Effector memory CD4-positive, alpha-beta T cell (primary cell): Measurements from ENCODE around the gene PLA2G4E.

Experiments
- DNase-seq, 3 donors: peaks; one replicate each; pipeline ENCODE4 v3.0.0-alpha.2; 2020
- H3K27ac ChIP-seq: 2 replicates; pipeline ENCODE4 v1.7.0; 2013; ENCODE audit warnings: mild to moderate bottlenecking, low read length, moderate library complexity; ENCODE audit not compliant: insufficient read depth, poor library complexity, severe bottlenecking
- H3K27me3 ChIP-seq: replicated peaks from 2 replicates; pipeline ENCODE4 v1.7.0; 2013; ENCODE audit warnings: mild to moderate bottlenecking, low read length; ENCODE audit not compliant: insufficient read depth, control insufficient read depth, poor library complexity, severe bottlenecking
- H3K36me3 ChIP-seq: 2 replicates; pipeline ENCODE4 v1.7.0; 2013; ENCODE audit warnings: mild to moderate bottlenecking, low read length, moderate library complexity; ENCODE audit not compliant: control insufficient read depth, insufficient read depth
- H3K4me1 ChIP-seq: 2 replicates; pipeline ENCODE4 v1.7.0; 2013; ENCODE audit warnings: low read length, mild to moderate bottlenecking; ENCODE audit not compliant: control insufficient read depth, insufficient read depth, poor library complexity, severe bottlenecking
- H3K4me3 ChIP-seq: 2 replicates; pipeline ENCODE4 v1.7.0; 2013; ENCODE audit warnings: low read length, low read depth, mild to moderate bottlenecking; ENCODE audit not compliant: insufficient read depth, poor library complexity, severe bottlenecking
- H3K9me3 ChIP-seq: 2 replicates; pipeline ENCODE4 v1.7.0; 2013; ENCODE audit warnings: mild to moderate bottlenecking, low read length, moderate library complexity; ENCODE audit not compliant: control insufficient read depth
- total RNA-seq, 3 donors: gene quantifications; one replicate each; lab custom pipeline; 2026; lab: John Stamatoyannopoulos, UW

The PLA2G4E gene
- 0 reads per million in 3 donors for total RNA-seq

DNA sequence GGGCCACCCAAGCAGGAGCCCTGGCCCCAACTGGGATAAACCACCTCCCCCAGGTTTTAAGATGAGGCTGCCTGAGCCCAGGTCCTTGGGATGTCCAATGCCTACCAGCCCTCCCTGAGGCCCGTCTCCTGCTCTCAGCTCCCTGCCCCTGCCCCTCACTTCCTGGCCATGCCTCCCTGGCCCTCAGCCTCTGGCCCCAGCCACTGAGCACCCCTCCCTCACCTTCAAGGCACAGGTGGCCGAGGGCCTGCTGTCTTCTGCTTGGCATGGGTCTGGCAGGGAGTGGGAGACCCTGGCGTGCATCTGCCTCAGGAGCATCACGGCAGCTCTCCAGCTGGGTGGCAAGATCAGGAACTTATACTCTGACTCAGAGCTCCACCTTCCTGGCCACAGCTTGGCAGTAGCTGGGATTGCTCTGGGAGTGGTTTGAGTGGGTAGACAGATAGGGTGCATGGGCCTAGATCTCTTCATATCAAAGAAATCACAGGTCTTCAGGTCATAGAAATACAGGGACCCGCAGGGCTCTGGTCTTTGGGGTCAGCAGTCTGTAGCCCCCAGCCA lies at the start of gene PLA2G4E:
TSS of gene PLA2G4E (minus strand) at position 330 of the 561 bp plus-strand sequence. CDS start at position 318, 12 bp downstream.
- Histone ChIP-seq H3K36me3 (no peaks in the 10 kb centered on the region), H3K4me1 (no peaks in the 10 kb centered on the region), H3K27me3 (no peaks in the 10 kb centered on the region), H3K27ac (no peak within 1 kb of the TSS), H3K9me3 (no peaks in the 10 kb centered on the region), H3K4me3 (no peak within 1 kb of the TSS)
- DNase-seq: no peak

GRCh38 chr15:42070279-42070975 lies 49.6 kb upstream of the PLA2G4E start:
- Histone ChIP-seq H3K36me3 (no peaks in the 10 kb centered on the region), H3K27me3 (no peaks in the 10 kb centered on the region), H3K27ac (no peak overlapping the region), H3K9me3 (no peaks in the 10 kb centered on the region), H3K4me3 (no peak overlapping the region), H3K4me1 (no peaks in the 10 kb centered on the region)
- no peak for DNase-seq

DNA sequence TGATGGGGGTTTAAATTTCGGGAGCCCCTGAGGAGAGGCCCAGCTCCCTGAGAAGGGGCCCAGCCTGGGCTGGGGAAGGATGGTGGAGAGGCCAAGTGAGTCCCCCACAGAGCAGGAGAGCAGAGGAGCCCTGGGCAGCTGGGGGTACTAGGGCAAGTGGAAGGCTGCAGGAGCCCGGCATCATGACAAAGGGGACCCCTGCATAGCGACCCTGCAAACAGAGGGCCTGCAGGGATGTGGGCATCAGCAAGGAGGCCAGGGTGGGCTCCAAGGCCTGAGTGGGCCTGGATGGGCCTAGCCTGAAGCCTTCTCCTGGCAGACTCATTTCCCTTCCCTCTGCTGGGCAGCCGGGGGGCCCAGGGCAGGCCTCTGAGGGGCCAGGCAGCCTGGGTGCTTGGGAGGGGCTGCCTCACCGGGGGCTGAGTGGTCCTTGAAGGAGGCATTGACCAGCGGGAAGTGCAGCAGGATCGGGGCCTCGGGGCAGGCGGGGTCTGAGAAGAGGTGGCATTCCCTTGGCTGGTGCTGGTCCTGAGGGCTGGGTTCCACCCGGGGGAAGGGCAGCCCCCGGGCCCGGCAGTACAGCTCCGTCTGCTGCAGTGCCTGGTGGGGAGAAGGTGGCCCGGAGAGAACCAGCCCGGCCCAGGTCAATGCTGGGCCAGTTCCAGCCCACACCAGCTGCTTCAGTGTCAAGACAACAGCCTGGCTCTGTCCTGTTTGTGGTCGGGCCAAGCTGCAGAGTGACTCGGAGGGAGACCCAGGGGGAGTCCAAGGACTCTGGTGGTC lies 48.8 kb upstream of the PLA2G4E start:
- H3K27me3 ChIP-seq: no peaks in the 10 kb centered on the region
- no peak overlapping the region for H3K4me3 ChIP-seq

GRCh38 chr15:42069025-42069424 lies 48.2 kb upstream of the PLA2G4E start:
- Histone ChIP-seq H3K27ac (no peak overlapping the region), H3K9me3 (no peaks in the 10 kb centered on the region), H3K36me3 (no peaks in the 10 kb centered on the region), H3K27me3 (no peaks in the 10 kb centered on the region), H3K4me1 (no peaks in the 10 kb centered on the region), H3K4me3 (no peak overlapping the region)
- DNase-seq: no peak

More for the DNA sequence above, 48.8 kb upstream of the PLA2G4E start:
- no peaks in the 10 kb centered on the region for H3K36me3 ChIP-seq
- no peaks in the 10 kb centered on the region for H3K9me3 ChIP-seq
- no peak for DNase-seq
- no peak overlapping the region for H3K27ac ChIP-seq
- H3K4me1 ChIP-seq: no peaks in the 10 kb centered on the region

GRCh38 chr15:42068601-42069000 lies 47.8 kb upstream of the PLA2G4E start:
- Histone ChIP-seq H3K27ac (no peak overlapping the region), H3K4me3 (no peak overlapping the region), H3K9me3 (no peaks in the 10 kb centered on the region), H3K36me3 (no peaks in the 10 kb centered on the region), H3K27me3 (no peaks in the 10 kb centered on the region), H3K4me1 (no peaks in the 10 kb centered on the region)
- no peak for DNase-seq

GRCh38 chr15:42066764-42067415 lies 46.0 kb upstream of the PLA2G4E start:
- H3K27ac ChIP-seq: no peak overlapping the region
- no peaks in the 10 kb centered on the region for H3K4me1 ChIP-seq
- H3K27me3 ChIP-seq: no peaks in the 10 kb centered on the region
- no peaks in the 10 kb centered on the region for H3K36me3 ChIP-seq
- no peaks in the 10 kb centered on the region for H3K9me3 ChIP-seq
- no peak overlapping the region for H3K4me3 ChIP-seq
- DNase-seq: no peak

GRCh38 chr15:42065468-42065867 lies 44.6 kb upstream of the PLA2G4E start:
- no peaks in the 10 kb centered on the region for H3K9me3 ChIP-seq
- no peak overlapping the region for H3K27ac ChIP-seq
- no peaks in the 10 kb centered on the region for H3K36me3 ChIP-seq
- H3K4me1 ChIP-seq: no peaks in the 10 kb centered on the region
- no peak overlapping the region for H3K4me3 ChIP-seq
- no peak for DNase-seq
- no peaks in the 10 kb centered on the region for H3K27me3 ChIP-seq

GRCh38 chr15:42065033-42065432 lies 44.2 kb upstream of the PLA2G4E start:
- Histone ChIP-seq H3K27me3 (no peaks in the 10 kb centered on the region), H3K27ac (no peak overlapping the region), H3K4me1 (no peaks in the 10 kb centered on the region), H3K9me3 (no peaks in the 10 kb centered on the region), H3K36me3 (no peaks in the 10 kb centered on the region), H3K4me3 (no peak overlapping the region)
- DNase-seq: no peak

- Histone ChIP-seq H3K4me3 (no peak overlapping the region), H3K36me3 (no peaks in the 10 kb centered on the region), H3K27me3 (no peaks in the 10 kb centered on the region), H3K4me1 (no peaks in the 10 kb centered on the region), H3K27ac (no peak overlapping the region), H3K9me3 (no peaks in the 10 kb centered on the region)
- no peak for DNase-seq
These were observed 43.4 kb upstream of the PLA2G4E start for GRCh38 chr15:42064271-42064670.
